KMS-11 (cell line): ENCODE measurements around the gene DLL3.

Experiments used
- H2AFZ ChIP-seq: fragments of 200-600 bp; sonication (generic); 2 replicates; pipeline ENCODE4 v1.6.1; 2016; ENCODE audit warnings: antibody characterized with exemption, mixed run types, low read depth
- H3K27ac ChIP-seq: fragments of 200-600 bp; sonication (generic); 2 replicates; pipeline ENCODE4 v1.6.1; 2016; ENCODE audit warnings: mild to moderate bottlenecking, mixed run types
- H3K27me3 ChIP-seq: fragments of 200-600 bp; sonication (generic); 2 replicates; pipeline ENCODE4 v1.6.1; 2017; ENCODE audit warnings: mild to moderate bottlenecking, low read depth, mixed run types, moderate library complexity; ENCODE audit not compliant: insufficient read depth
- H3K36me3 ChIP-seq: fragments of 200-600 bp; sonication (generic); 2 replicates; pipeline ENCODE4 v1.6.1; 2017; ENCODE audit warnings: mild to moderate bottlenecking, mixed run types; ENCODE audit not compliant: insufficient read depth
- H3K4me1 ChIP-seq: fragments of 200-600 bp; sonication (generic); 2 replicates; pipeline ENCODE4 v1.6.1; 2016; ENCODE audit warnings: mild to moderate bottlenecking, low read depth, mixed run types; ENCODE audit not compliant: poor library complexity, severe bottlenecking
- H3K4me2 ChIP-seq: fragments of 200-600 bp; sonication (generic); 2 replicates; pipeline ENCODE4 v1.7.0; 2016; ENCODE audit warnings: mild to moderate bottlenecking, mixed run types
- H3K4me3 ChIP-seq: fragments of 200-600 bp; sonication (generic); IDR thresholded peaks from 2 replicates; pipeline ENCODE4 v1.6.1; 2017; ENCODE audit warnings: low read depth, low read length, mixed read lengths; ENCODE audit not compliant: insufficient read depth
- H3K79me2 ChIP-seq: fragments of 200-600 bp; sonication (generic); 2 replicates; pipeline ENCODE4 v1.6.1; 2016; ENCODE audit warnings: low read depth, mixed run types; ENCODE audit not compliant: insufficient read depth
- H3K9ac ChIP-seq: fragments of 200-600 bp; sonication (generic); 2 replicates; pipeline ENCODE4 v1.6.1; 2016; ENCODE audit warnings: mild to moderate bottlenecking, mixed run types
- H4K20me1 ChIP-seq: fragments of 200-600 bp; sonication (generic); 2 replicates; pipeline ENCODE4 v1.6.1; 2016; ENCODE audit warnings: mild to moderate bottlenecking, mixed run types; ENCODE audit not compliant: insufficient read depth
- TF ChIP-seq, protein P1 (sequence below): fragments of 200-600 bp; sonication (generic); conservative IDR thresholded peaks from 2 replicates; pipeline ENCODE4 v1.6.1; 2017; ENCODE audit warnings: low read depth, mild to moderate bottlenecking, antibody characterized with exemption, low read length, moderate library complexity, mixed read lengths

Gene DLL3

DNA sequence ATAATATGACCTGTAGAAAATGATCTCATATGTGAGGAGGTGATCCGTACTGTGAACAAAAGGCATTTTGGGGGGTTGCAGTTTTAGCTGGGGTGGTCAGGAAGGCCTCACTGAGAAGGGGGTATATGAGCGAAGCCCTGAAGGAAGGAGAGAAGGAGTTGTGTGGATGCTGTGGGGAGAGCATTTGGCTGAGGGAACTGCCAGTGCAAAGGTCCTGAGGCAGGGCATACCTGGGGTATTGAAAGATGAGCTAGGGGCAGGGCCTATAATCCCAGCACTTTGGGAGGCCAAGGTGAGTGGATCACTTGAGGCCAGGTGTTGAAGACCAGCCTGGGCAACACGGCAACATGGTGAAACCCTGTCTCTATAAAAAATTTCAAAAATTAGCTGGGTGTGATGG lies 18.7 kb downstream of the DLL3 start:
- H4K20me1 ChIP-seq = no peaks in the 10 kb centered on the region
- no peak overlapping the region for H2AFZ ChIP-seq
- no peaks in the 10 kb centered on the region for H3K79me2 ChIP-seq
- no peaks in the 10 kb centered on the region for H3K4me1 ChIP-seq
- H3K9ac ChIP-seq = no peak overlapping the region
- no peak overlapping the region for H3K4me3 ChIP-seq
- H3K36me3 ChIP-seq = no peaks in the 10 kb centered on the region
- no peak overlapping the region for H3K4me2 ChIP-seq
- no peak overlapping the region for H3K27ac ChIP-seq
- peaks cover 7% of the 10 kb centered on the region; the same call in 1 of the 2 replicates for H3K27me3 ChIP-seq
- TF ChIP-seq, protein P1, sequence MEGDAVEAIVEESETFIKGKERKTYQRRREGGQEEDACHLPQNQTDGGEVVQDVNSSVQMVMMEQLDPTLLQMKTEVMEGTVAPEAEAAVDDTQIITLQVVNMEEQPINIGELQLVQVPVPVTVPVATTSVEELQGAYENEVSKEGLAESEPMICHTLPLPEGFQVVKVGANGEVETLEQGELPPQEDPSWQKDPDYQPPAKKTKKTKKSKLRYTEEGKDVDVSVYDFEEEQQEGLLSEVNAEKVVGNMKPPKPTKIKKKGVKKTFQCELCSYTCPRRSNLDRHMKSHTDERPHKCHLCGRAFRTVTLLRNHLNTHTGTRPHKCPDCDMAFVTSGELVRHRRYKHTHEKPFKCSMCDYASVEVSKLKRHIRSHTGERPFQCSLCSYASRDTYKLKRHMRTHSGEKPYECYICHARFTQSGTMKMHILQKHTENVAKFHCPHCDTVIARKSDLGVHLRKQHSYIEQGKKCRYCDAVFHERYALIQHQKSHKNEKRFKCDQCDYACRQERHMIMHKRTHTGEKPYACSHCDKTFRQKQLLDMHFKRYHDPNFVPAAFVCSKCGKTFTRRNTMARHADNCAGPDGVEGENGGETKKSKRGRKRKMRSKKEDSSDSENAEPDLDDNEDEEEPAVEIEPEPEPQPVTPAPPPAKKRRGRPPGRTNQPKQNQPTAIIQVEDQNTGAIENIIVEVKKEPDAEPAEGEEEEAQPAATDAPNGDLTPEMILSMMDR = no peak

DNA sequence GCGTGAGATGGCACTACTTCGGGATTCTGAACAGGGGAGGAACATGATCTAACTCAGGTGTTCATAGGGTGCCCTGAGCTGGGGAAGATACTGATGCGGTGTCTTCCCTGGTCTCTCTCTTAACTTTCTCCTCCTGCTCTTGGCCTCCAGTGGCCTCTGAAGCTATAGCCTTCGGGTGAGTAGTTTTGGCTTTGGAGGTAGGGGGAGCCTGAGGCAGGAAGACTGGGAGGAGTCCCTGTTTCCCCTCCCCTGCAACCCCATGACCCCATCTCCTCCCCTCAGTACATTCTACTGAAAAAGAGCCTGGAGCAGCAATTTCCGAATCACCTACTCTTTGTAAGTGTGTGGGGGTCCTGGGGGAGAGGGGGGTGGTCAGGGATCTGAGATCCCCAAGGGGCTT lies 19.7 kb downstream of the DLL3 start:
- H3K9ac ChIP-seq = no peak overlapping the region
- no peaks in the 10 kb centered on the region for H3K4me1 ChIP-seq
- H3K4me2 ChIP-seq = no peak overlapping the region

DNA sequence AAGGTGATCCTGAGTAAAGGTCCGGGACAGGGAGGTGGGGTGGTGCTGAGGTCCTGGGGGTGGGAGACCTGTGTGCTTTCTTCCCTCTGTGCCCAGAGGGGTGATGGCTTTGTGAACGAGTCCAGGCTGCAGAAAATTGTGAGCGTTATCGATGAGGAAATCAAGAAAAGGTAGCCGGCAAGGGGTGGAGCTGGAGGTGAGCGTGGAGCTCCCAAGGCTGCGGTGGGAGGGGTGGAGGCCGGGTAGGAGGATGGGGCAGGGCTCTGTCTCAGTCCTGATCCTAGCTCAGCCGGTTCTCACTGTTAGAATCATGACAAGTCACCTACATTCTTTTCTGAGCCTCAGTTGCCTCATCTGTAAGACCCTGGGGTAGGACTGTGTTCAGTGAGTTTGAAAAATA lies 20.2 kb downstream of the DLL3 start:
- Histone ChIP-seq H3K4me1 (no peaks in the 10 kb centered on the region), H3K36me3 (no peaks in the 10 kb centered on the region), H3K27me3 (peaks cover 3% of the 10 kb centered on the region; the same call in 1 of the 2 replicates), H3K27ac (no peak overlapping the region), H3K79me2 (no peaks in the 10 kb centered on the region), H4K20me1 (no peaks in the 10 kb centered on the region), H3K9ac (no peak overlapping the region), H3K4me2 (no peak overlapping the region), H2AFZ (no peak overlapping the region), H3K4me3 (no peak overlapping the region)
- TF ChIP-seq, protein P1 = no peak

More for the DNA sequence above, 19.7 kb downstream of the DLL3 start:
- Histone ChIP-seq H3K79me2 (no peaks in the 10 kb centered on the region), H3K4me3 (no peak overlapping the region), H3K27me3 (peaks cover 7% of the 10 kb centered on the region; the same call in 1 of the 2 replicates), H3K36me3 (no peaks in the 10 kb centered on the region), H4K20me1 (no peaks in the 10 kb centered on the region), H2AFZ (no peak overlapping the region), H3K27ac (no peak overlapping the region)
- TF ChIP-seq, protein P1 = no peak

DNA sequence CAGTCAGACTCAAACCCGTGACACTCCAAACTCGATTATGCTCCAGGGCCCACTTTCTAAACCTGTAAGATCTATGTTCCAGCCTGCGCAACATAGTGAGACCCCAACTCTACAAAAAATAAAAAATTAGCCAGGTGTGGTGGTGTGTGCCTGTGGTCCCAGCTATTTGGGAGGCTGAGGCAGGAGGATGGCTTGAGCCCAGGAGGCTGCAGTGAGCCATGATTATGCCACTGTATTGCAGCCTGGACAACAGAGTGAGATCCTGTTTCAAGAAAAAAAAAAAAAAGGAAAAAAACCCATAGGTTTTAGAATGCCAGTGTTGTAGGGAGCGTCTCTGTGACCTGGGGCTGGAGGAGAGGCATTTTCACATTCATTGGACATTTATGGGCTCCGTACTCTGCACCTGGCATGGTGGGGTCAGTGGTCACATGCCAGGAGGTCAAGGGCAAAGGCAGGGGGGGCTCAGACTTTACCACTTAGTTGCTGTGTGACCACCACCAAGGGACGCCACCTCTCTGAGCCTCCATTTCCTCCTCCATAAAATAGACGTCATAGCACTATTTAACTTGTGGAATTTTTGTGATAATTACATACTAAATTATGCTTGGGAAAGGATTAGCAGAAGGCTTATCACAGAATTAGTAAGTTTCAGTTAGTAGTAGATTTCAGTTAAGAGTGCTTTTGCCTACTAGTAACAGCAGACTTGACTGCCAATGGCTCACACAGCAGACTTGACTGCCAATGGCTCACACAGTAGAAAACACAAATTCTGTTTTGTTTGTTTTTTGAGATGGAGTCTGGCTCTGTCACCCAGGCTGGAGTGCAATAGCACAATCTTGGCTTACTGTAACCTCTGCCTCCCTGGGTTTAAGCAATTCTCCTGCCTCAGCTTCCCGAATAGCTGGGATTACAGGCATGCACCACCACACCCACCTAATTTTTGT lies 22.1 kb downstream of the DLL3 start:
- Histone ChIP-seq H3K4me1 (no peaks in the 10 kb centered on the region), H3K4me2 (no peak overlapping the region), H3K79me2 (no peaks in the 10 kb centered on the region), H3K36me3 (no peaks in the 10 kb centered on the region), H2AFZ (no peak overlapping the region), H3K9ac (no peak overlapping the region), H3K27ac (no peak overlapping the region), H4K20me1 (no peaks in the 10 kb centered on the region), H3K4me3 (no peak overlapping the region), H3K27me3 (peaks cover 3% of the 10 kb centered on the region; the same call in 1 of the 2 replicates)
- TF ChIP-seq, protein P1 = no peak
